Endothelial cell of umbilical vein (primary cell): ENCODE data around the gene SIM2. TPM values are rescaled to one million over a fixed set of nuclear protein-coding genes. Genes with fewer than 3 reads are reported as not detected.

ENCODE experiments used
- BruUV-seq: library from RNA; stranded (reverse); fragments of 400-500 nt; replicated peaks from 2 replicates; lab custom pipeline; 2021; lab: Mats Ljungman, UMichigan
- CTCF ChIA-PET: fragments of 300-600, 350-600 bp; sonication (Branson Sonifier 250); formaldehyde crosslinking; loops from one replicate; lab custom pipeline; 2021; ENCODE audit warnings: antibody characterized with exemption, inconsistent platforms; lab: Charles Lee
- POLR2A ChIA-PET: fragments of 300-600, 350-600 bp; sonication (Branson Sonifier 250); formaldehyde crosslinking; loops from one replicate; lab custom pipeline; 2021; ENCODE audit warnings: antibody characterized with exemption, inconsistent platforms; lab: Charles Lee
- DNase-seq: peaks from one replicate; pipeline ENCODE4 v3.0.0-alpha.2; 2011; ENCODE audit warnings: low read depth, low spot score
- FAIRE-seq: peaks from 2 replicates; lab custom pipeline; 2011; peaks lifted over from hg19 to GRCh38; lab: Jason Lieb, UNC
- H2AFZ ChIP-seq: 2 replicates; pipeline ENCODE4 v1.6.0; 2012; ENCODE audit warnings: low read depth, low read length, control low read depth, inconsistent platforms
- H3K27ac ChIP-seq: 2 replicates; pipeline ENCODE4 v1.5.1; 2011; ENCODE audit warnings: low read depth, mild to moderate bottlenecking, control low read depth, low read length, moderate library complexity; ENCODE audit not compliant: insufficient read depth
- H3K27me3 ChIP-seq, 2 experiments: 2 replicates each; pipeline versions ENCODE4 v1.6.0 to v1.6.1; 2011; ENCODE audit warnings: low read length in 2 of 2, mixed read lengths in 1 of 2; ENCODE audit not compliant: control insufficient read depth in 2 of 2, insufficient read depth in 2 of 2
- H3K36me3 ChIP-seq, 2 experiments: 2 replicates in 1 of 2; 3 replicates in 1 of 2; pipeline ENCODE4 v1.5.1; 2011; ENCODE audit warnings: low read length in 2 of 2, mild to moderate bottlenecking in 1 of 2, moderate library complexity in 1 of 2; ENCODE audit not compliant: control insufficient read depth in 2 of 2, insufficient read depth in 2 of 2; ENCODE audit errors: extremely low read depth in 1 of 2
- H3K4me1 ChIP-seq: 3 replicates; pipeline ENCODE4 v1.5.1; 2011; ENCODE audit warnings: mild to moderate bottlenecking, low read length; ENCODE audit not compliant: control insufficient read depth, insufficient read depth; ENCODE audit errors: extremely low read depth
- H3K4me2 ChIP-seq: 2 replicates; pipeline ENCODE4 v1.6.1; 2011; ENCODE audit warnings: low read length, control low read depth, mixed read lengths; ENCODE audit not compliant: insufficient read depth
- H3K4me3 ChIP-seq, 3 experiments: fragments of 200-600 bp in 1 of 3; sonication (generic), shearing (Covaris generic) in 1 of 3; replicated peaks in 1 of 3; 2 replicates each; pipeline ENCODE4 v1.5.1; 2011 to 2016; ENCODE audit warnings: control low read depth in 3 of 3, low read length in 3 of 3, mild to moderate bottlenecking in 2 of 3, inconsistent platforms in 1 of 3, low read depth in 1 of 3, moderate library complexity in 1 of 3; ENCODE audit not compliant: insufficient read depth in 1 of 3
- H3K79me2 ChIP-seq: 2 replicates; pipeline ENCODE4 v1.6.0; 2012; ENCODE audit warnings: low read length, inconsistent platforms; ENCODE audit not compliant: control insufficient read depth, insufficient read depth
- H3K9ac ChIP-seq: replicated peaks from 2 replicates; pipeline ENCODE3; 2011; ENCODE audit warnings: low read length, control low read depth; ENCODE audit not compliant: insufficient read depth; ENCODE audit errors: extremely low read depth
- H3K9me1 ChIP-seq: replicated peaks from 3 replicates; pipeline ENCODE4 v1.6.0; 2011; ENCODE audit warnings: mild to moderate bottlenecking, low read length; ENCODE audit not compliant: control insufficient read depth, insufficient read depth; ENCODE audit errors: extremely low read depth
- H3K9me3 ChIP-seq: replicated peaks from 2 replicates; pipeline ENCODE4 v1.5.1; 2012; ENCODE audit warnings: low read length, inconsistent platforms; ENCODE audit not compliant: control insufficient read depth, insufficient read depth
- H4K20me1 ChIP-seq: replicated peaks from 2 replicates; pipeline ENCODE3; 2011; ENCODE audit warnings: mild to moderate bottlenecking, low read length; ENCODE audit not compliant: control insufficient read depth, insufficient read depth; ENCODE audit errors: extremely low read depth
- EZH2 ChIP-seq: IDR thresholded peaks from 2 replicates; pipeline ENCODE4 v1.6.1; 2012; ENCODE audit warnings: borderline replicate concordance, low read depth, mild to moderate bottlenecking, moderate library complexity, low read length, inconsistent platforms; ENCODE audit not compliant: severe bottlenecking
- FOS ChIP-seq: IDR thresholded peaks from 2 replicates; pipeline ENCODE4 v1.6.1; 2011; ENCODE audit warnings: mild to moderate bottlenecking, low read length, moderate library complexity, borderline replicate concordance; ENCODE audit not compliant: insufficient read depth
- GATA2 ChIP-seq: IDR thresholded peaks from 2 replicates; pipeline ENCODE4 v1.7.0; 2011; ENCODE audit warnings: low read depth, mild to moderate bottlenecking, moderate library complexity, mixed read lengths, low read length; ENCODE audit not compliant: insufficient read length, insufficient read depth
- JUN ChIP-seq: IDR thresholded peaks from 2 replicates; pipeline ENCODE4 v1.6.1; 2011; ENCODE audit warnings: borderline replicate concordance, low read depth; ENCODE audit not compliant: insufficient read length, insufficient read depth
- MYC ChIP-seq: IDR thresholded peaks from one replicate; pipeline ENCODE4 v1.6.1; 2011; ENCODE audit warnings: mild to moderate bottlenecking, low read depth, low read length
- POLR2A ChIP-seq: IDR thresholded peaks from 2 replicates; pipeline ENCODE4 v1.6.1; 2012; ENCODE audit warnings: low read depth, mild to moderate bottlenecking, control low read depth, low read length
- POLR2AphosphoS5 ChIP-seq: IDR thresholded peaks from 2 replicates; pipeline ENCODE4 v1.6.1; 2012; ENCODE audit warnings: low read depth, mild to moderate bottlenecking, control low read depth, low read length, moderate library complexity; ENCODE audit not compliant: insufficient read depth
- dilution Hi-C: fragments of 300-500 bp; cut with MboI; formaldehyde crosslinking; loops from one replicate; pipeline ENCODE4 v1.15.0; 2019; ENCODE audit warnings: low sequenced_read_pairs; ENCODE audit not compliant: extremely low pct_ligation_motif_present
- intact Hi-C: fragments of 100-400 bp; cut with micrococcal nuclease; formaldehyde crosslinking; loops from one replicate; pipeline ENCODE4 v1.10.0; 2022
- polyA plus RNA-seq, 4 experiments: library from polyadenylated mRNA; depleted of rRNA in 3 of 4; stranded (reverse) in 3 of 4; unstranded in 1 of 4; fragments of >200 nt; gene quantifications; 2 replicates each; pipeline versions ENCODE4 v1.2.1 to v1.2.3, GENCODE V29; 2011 to 2012; ENCODE audit warnings: missing spikeins in 1 of 4
- total RNA-seq: library from RNA; stranded (reverse); gene quantifications from 2 replicates; pipeline ENCODE4 v1.2.3, GENCODE V29; 2021
- TF ChIP-seq, protein P1 (sequence below): IDR thresholded peaks from 2 replicates; pipeline ENCODE4 v1.6.1; 2011; ENCODE audit not compliant: insufficient read depth, insufficient read length
- TF ChIP-seq, protein P2 (sequence below), 2 donors: IDR thresholded peaks; 1 replicate in 1 of 2; 2 replicates in 1 of 2; pipeline ENCODE4 v1.5.1; 2011; ENCODE audit warnings: low read length in 2 of 2, mild to moderate bottlenecking in 2 of 2, moderate library complexity in 2 of 2, control low read depth in 1 of 2, inconsistent platforms in 1 of 2, low read depth in 1 of 2; ENCODE audit not compliant: insufficient read depth in 1 of 2; ENCODE audit errors: extremely low read depth in 1 of 2

Gene SIM2
- total and polyA plus RNA-seq, 2 donors (not counting 3 experiments of a cell fraction or from before 2014, with no cell fraction given): not detected

GRCh38 chr21:36780861-36781260 is 81.9 kb downstream of the SIM2 start:
- Histone ChIP-seq H2AFZ (no peak overlapping the region), H3K4me3 (no peak overlapping the region), H3K9ac (no peak overlapping the region), H3K9me1 (no peaks in the 10 kb centered on the region), H3K36me3 (no peaks in the 10 kb centered on the region), H3K9me3 (no peaks in the 10 kb centered on the region), H3K4me1 (no peaks in the 10 kb centered on the region), H3K27ac (no peak overlapping the region), H3K4me2 (no peak overlapping the region), H4K20me1 (no peaks in the 10 kb centered on the region), H3K79me2 (no peaks in the 10 kb centered on the region), H3K27me3 (no peaks in the 10 kb centered on the region)
- no TSS peak for BruUV-seq
- DNase-seq (no peak), FAIRE-seq (no peak)
- TF ChIP-seq POLR2A: no peak
- no peak for TF ChIP-seq GATA2
- no peak for TF ChIP-seq JUN
- no peak for TF ChIP-seq MYC
- TF ChIP-seq, protein P1, sequence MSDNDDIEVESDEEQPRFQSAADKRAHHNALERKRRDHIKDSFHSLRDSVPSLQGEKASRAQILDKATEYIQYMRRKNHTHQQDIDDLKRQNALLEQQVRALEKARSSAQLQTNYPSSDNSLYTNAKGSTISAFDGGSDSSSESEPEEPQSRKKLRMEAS: no peak
- no peak for TF ChIP-seq FOS
- TF ChIP-seq, protein P2, sequence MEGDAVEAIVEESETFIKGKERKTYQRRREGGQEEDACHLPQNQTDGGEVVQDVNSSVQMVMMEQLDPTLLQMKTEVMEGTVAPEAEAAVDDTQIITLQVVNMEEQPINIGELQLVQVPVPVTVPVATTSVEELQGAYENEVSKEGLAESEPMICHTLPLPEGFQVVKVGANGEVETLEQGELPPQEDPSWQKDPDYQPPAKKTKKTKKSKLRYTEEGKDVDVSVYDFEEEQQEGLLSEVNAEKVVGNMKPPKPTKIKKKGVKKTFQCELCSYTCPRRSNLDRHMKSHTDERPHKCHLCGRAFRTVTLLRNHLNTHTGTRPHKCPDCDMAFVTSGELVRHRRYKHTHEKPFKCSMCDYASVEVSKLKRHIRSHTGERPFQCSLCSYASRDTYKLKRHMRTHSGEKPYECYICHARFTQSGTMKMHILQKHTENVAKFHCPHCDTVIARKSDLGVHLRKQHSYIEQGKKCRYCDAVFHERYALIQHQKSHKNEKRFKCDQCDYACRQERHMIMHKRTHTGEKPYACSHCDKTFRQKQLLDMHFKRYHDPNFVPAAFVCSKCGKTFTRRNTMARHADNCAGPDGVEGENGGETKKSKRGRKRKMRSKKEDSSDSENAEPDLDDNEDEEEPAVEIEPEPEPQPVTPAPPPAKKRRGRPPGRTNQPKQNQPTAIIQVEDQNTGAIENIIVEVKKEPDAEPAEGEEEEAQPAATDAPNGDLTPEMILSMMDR (IDR thresholded peaks at IDR 0.05; ENCODE audit: extremely low read depth in 1 of 2, insufficient read depth in 1 of 2, low read depth in 1 of 2, low read length in 2 of 2): no peak
- TF ChIP-seq EZH2: no peak
- no peak for TF ChIP-seq POLR2AphosphoS5
- dilution Hi-C loops (no loop called here), intact Hi-C loops (no loop called here)
- CTCF ChIA-PET: interaction anchor here (1.4 kb wide), 1 partner anchor 150 kb away, joined by 4 read pairs; no protein-coding TSS in a partner anchor
- POLR2A ChIA-PET: no interaction called here
